ENCODE measurements around the gene ZNF207. TPM values are rescaled to one million over a fixed set of nuclear protein-coding genes. Genes with fewer than 3 reads are reported as not detected.
"Not testable (repeated sequence)": the region's sequence is repeated elsewhere in the genome, so short reads cannot be mapped to it uniquely, and the experiment has no call there.

Gene ZNF207
- polyA plus RNA-seq, 4 donors: 187 to 270 (median 232) TPM

GRCh38 chr17:32385121-32385520 is 35.2 kb downstream of the ZNF207 start:
- no peak for DNase-seq (ENCODE audit: low read depth in 4 of 4, low spot score in 3 of 4)

- DNase-seq (ENCODE audit: low read depth in 4 of 4, low spot score in 3 of 4): no peak
Measured at GRCh38 chr17:32385971-32386370, 36.0 kb downstream of the ZNF207 start.

- DNase-seq (ENCODE audit: low read depth in 4 of 4, low spot score in 3 of 4): no peak
Measured at GRCh38 chr17:32386844-32387243, 36.9 kb downstream of the ZNF207 start.

GRCh38 chr17:32388128-32388527 is 38.2 kb downstream of the ZNF207 start:
- DNase-seq (ENCODE audit: low read depth in 4 of 4, low spot score in 3 of 4): not testable (repeated sequence)

- no peak for DNase-seq (ENCODE audit: low read depth in 4 of 4, low spot score in 3 of 4)
Measured at GRCh38 chr17:32388613-32389459, 38.9 kb downstream of the ZNF207 start.

- no peak for DNase-seq (ENCODE audit: low read depth in 4 of 4, low spot score in 3 of 4)
Measured at GRCh38 chr17:32393904-32394303, 43.9 kb downstream of the ZNF207 start.

GRCh38 chr17:32396343-32396742 is 46.4 kb downstream of the ZNF207 start:
- DNase-seq (ENCODE audit: low read depth in 4 of 4, low spot score in 3 of 4): no peak

- no peak for DNase-seq (ENCODE audit: low read depth in 4 of 4, low spot score in 3 of 4)
Measured at GRCh38 chr17:32398946-32399345, 49.0 kb downstream of the ZNF207 start.

GRCh38 chr17:32410085-32410484 is 60.1 kb downstream of the ZNF207 start:
- not testable (repeated sequence) for DNase-seq (ENCODE audit: low read depth in 4 of 4, low spot score in 3 of 4)

- DNase-seq (ENCODE audit: low read depth in 4 of 4, low spot score in 3 of 4): no peak
Measured at GRCh38 chr17:32426894-32427293, 76.9 kb downstream of the ZNF207 start.

GRCh38 chr17:32429598-32429997 is 79.6 kb downstream of the ZNF207 start:
- DNase-seq (ENCODE audit: low read depth in 4 of 4, low spot score in 3 of 4): no peak

Other genes with a start within 250 kb of the ZNF207 start
- gene RHOT1, start 207.7 kb upstream of the ZNF207 start, polyA plus RNA-seq (ENCODE audit: insufficient read length in 4 of 4): 10 to 100 TPM; 48.1 to 60.9 (median 52.4) TPM
- gene RHBDL3, start 84.3 kb upstream of the ZNF207 start, polyA plus RNA-seq (ENCODE audit: insufficient read length in 4 of 4): 1 to 10 TPM; 1.2 to 5.5 (median 1.5) TPM
- 10 to 100 TPM; 32.3 to 46.0 (median 43.2) TPM for gene C17orf75, start 8.0 kb upstream of the ZNF207 start, polyA plus RNA-seq (ENCODE audit: insufficient read length in 4 of 4)
- gene PSMD11, start 94.4 kb downstream of the ZNF207 start, polyA plus RNA-seq (ENCODE audit: insufficient read length in 4 of 4): 100 to 1,000 TPM in 2 of 4 donors, 10 to 100 TPM in 2; 72.8 to 116 (median 105) TPM
- gene CDK5R1, start 136.8 kb downstream of the ZNF207 start, polyA plus RNA-seq (ENCODE audit: insufficient read length in 4 of 4): 1 to 10 TPM; 4.0 to 8.0 (median 5.0) TPM